Panc1 (cell line): ENCODE measurements around the gene TTC34.

Experiments used
- POLR2AphosphoS5 ChIP-seq: IDR thresholded peaks from 2 replicates; pipeline ENCODE4 v1.6.1; 2012; ENCODE audit warnings: mild to moderate bottlenecking, low read depth, low read length, moderate library complexity
- SIN3A ChIP-seq: IDR thresholded peaks from 2 replicates; pipeline ENCODE4 v1.6.1; 2012; ENCODE audit warnings: low read depth, mild to moderate bottlenecking, low read length, moderate library complexity, borderline replicate concordance; ENCODE audit not compliant: insufficient read depth
- TF ChIP-seq, protein P1 (sequence below): fragments of 450-650 bp; IDR thresholded peaks from 2 replicates; pipeline ENCODE4 v1.5.1; 2017; ENCODE audit warnings: mild to moderate bottlenecking

DNA sequence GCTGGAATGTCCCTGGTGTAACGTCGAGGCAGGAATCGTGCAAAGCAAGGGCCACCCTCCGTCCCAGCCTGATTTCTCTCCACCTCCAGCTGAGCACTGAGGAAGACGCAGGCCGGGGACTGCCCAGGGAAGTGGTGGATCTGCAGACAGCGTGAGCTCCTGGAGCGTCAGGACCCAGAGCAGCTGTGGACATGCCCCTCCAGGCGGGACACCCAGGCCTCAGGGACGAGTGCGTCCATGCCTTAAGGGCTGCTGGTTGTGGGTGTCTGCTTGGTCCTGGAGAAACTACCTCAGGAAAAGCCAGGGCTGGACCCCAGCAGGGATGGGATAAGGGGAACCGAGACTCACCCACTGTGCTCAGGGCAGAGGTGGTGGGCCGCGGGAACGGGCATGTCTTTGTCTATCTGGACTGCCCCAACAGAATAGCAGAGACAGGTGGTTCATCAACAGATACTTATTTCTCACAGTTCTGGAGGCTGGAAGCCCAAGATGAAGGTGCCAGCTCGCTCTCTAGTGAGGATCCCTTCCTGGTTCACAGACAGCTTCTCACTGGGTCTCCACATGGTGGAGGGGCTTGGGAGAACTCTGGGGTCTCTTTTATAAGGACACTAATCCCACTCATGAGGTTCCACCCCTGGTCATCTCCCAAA lies 162.9 kb downstream of the TTC34 start:
- TF ChIP-seq, protein P1, sequence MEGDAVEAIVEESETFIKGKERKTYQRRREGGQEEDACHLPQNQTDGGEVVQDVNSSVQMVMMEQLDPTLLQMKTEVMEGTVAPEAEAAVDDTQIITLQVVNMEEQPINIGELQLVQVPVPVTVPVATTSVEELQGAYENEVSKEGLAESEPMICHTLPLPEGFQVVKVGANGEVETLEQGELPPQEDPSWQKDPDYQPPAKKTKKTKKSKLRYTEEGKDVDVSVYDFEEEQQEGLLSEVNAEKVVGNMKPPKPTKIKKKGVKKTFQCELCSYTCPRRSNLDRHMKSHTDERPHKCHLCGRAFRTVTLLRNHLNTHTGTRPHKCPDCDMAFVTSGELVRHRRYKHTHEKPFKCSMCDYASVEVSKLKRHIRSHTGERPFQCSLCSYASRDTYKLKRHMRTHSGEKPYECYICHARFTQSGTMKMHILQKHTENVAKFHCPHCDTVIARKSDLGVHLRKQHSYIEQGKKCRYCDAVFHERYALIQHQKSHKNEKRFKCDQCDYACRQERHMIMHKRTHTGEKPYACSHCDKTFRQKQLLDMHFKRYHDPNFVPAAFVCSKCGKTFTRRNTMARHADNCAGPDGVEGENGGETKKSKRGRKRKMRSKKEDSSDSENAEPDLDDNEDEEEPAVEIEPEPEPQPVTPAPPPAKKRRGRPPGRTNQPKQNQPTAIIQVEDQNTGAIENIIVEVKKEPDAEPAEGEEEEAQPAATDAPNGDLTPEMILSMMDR = no peak
- TF ChIP-seq POLR2AphosphoS5 = no peak
- TF ChIP-seq SIN3A = no peak
